Measurements from ENCODE around the gene LNP1.
A peak's percentile ranks its signal among the peaks of the same experiment; 100 is the strongest.

Gene LNP1

GRCh38 chr3:100395679-100396431 lies 5.5 kb upstream of the LNP1 start:
- H3K4me3 ChIP-seq (ENCODE audit: low read depth, low read length) = no peak overlapping the region
- no peak for DNase-seq (ENCODE audit: low read depth)

DNA sequence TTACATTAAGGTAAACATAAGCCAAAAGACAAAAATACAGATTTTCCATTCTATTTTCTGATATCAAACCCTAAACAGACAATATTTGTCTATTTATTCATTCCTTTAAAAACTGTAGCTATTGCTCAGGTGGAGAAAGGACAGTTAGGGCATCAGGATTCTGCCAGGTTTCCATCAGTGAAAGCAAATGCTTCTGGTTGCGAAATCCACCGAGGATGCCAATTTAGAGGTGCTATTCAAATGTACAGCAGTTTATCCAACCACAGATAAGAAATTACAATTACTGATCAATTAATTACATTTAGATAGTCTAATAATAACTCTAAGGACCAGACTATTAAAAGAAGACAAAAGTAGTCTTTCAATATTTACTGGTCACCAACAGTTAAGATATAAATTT lies 4.4 kb upstream of the LNP1 start:
- DNase-seq (ENCODE audit: low read depth) = no peak
- H3K4me3 ChIP-seq (ENCODE audit: low read depth, low read length) = no peak overlapping the region

GRCh38 chr3:100399341-100400071 lies 1.8 kb upstream of the LNP1 start:
- DNase-seq (ENCODE audit: low read depth) = no peak
- H3K4me3 ChIP-seq (ENCODE audit: low read depth, low read length) = peak overlapping the region; percentile 94

- peak overlapping the region; percentile 94 for H3K4me3 ChIP-seq (ENCODE audit: low read depth, low read length)
- DNase-seq (ENCODE audit: low read depth) = no peak
These were observed 940 bp upstream of the LNP1 start for GRCh38 chr3:100400419-100400779.

GRCh38 chr3:100401674-100402041 lies 319 bp downstream of the LNP1 start:
- H3K4me3 ChIP-seq (ENCODE audit: low read depth, low read length) = peak overlapping the region; percentile 94
- no peak for DNase-seq (ENCODE audit: low read depth)

DNA sequence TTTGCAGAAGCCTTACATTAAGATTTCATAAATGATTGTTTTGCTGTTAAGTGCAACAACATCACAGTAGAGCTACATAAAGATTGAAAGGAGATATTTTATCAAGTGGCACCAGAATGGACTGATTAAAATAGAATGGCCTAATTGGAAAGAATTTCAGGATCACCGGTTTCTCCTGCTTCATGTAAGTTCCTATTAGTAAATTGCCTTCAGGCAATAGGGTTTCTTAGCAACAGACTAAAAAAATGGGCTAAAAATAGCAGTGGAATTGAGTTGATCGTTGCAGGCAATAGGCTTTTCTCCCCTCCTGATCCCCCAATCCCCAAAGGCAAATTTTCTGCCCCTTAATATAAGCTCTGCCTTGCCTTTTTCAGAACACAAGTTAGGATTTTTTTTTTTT lies 917 bp downstream of the LNP1 start:
- peak overlapping the region; percentile 94 for H3K4me3 ChIP-seq (ENCODE audit: low read depth, low read length)
- DNase-seq (ENCODE audit: low read depth) = no peak

- H3K4me3 ChIP-seq (ENCODE audit: low read depth, low read length) = peak overlapping the region; percentile 94
- DNase-seq (ENCODE audit: low read depth) = no peak
These were observed 1.6 kb downstream of the LNP1 start for GRCh38 chr3:100402891-100403290.

DNA sequence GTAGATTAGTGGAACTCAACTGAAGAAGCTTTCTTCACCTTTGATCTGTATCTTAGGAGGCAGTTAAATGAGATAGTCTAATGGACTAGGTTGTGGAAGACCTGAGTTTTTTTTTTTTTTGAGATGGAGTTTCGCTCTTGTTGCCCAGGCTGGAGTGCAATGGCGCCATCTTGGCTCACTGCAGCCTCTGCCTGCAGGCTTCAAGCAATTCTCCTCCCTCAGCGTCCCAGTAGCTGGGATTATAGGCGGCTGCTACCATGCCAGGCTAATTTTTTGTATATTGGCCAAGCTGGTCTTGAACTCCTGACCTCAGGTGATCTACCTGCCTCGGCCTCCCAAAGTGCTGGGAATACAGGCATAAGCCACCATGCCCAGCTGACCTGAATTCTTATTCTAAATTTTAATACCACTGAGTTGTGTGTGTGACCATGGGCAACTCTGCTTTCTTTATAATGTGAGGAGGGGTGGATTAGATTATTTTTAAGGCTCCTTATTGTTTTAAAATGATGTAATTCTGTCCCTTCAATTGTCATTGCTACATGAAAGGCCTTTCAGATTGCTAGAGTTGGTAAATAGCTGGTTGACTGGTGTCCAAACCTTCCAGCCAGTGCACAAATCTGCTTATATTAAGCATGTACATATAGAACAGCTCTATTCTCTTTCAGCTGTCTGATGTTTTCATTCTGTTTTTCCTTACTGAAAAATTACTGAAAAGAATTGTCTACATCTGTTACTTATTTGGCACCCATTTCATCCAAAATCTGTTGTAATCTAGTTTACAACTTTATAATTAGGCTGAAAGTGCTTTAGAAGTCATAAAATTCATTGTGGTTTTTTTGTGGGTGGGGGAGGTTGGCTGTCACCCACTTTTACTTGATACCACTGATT lies 2.3 kb downstream of the LNP1 start:
- H3K4me3 ChIP-seq (ENCODE audit: low read depth, low read length) = peak overlapping the region; percentile 94
- DNase-seq (ENCODE audit: low read depth) = no peak

DNA sequence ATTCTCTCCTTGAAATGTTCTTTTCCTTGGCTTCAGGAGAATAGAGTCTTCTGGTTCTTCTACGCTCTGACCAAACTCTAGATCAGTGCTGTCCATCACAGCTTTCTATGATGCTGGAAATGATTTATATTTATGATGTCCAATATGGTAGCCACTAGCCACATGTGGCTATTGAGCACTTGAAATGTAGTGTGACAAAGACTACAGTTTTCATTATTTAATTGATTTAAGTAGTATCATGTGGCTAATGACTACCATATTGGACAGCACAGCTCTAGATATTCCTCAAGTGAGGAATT lies 2.9 kb downstream of the LNP1 start:
- no peak overlapping the region for H3K4me3 ChIP-seq (ENCODE audit: low read depth, low read length)
- no peak for DNase-seq (ENCODE audit: low read depth)

DNA sequence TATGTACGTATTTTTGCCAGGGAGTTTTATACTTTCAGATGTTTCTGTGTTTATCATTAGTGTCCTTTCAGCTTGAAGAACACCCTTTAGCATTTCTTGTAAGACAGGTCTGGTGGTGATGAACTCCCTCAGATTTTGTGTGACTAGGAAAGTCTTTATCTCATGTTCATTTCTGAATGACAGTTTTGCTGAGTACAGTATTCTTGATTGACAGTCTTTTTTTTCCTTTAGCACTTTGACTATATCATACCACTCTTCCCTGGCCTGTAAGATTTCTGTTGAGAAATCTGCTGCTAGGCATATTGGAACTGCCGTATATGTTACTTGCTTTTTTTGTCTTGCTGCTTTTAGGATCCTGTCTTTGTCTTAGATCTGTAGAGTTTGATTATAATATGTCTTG lies 5.8 kb downstream of the LNP1 start:
- no peak overlapping the region for H3K4me3 ChIP-seq (ENCODE audit: low read depth, low read length)
- DNase-seq (ENCODE audit: low read depth) = no peak

GRCh38 chr3:100407977-100408532 lies 6.7 kb downstream of the LNP1 start:
- no peak for DNase-seq (ENCODE audit: low read depth)
- no peak overlapping the region for H3K4me3 ChIP-seq (ENCODE audit: low read depth, low read length)

DNA sequence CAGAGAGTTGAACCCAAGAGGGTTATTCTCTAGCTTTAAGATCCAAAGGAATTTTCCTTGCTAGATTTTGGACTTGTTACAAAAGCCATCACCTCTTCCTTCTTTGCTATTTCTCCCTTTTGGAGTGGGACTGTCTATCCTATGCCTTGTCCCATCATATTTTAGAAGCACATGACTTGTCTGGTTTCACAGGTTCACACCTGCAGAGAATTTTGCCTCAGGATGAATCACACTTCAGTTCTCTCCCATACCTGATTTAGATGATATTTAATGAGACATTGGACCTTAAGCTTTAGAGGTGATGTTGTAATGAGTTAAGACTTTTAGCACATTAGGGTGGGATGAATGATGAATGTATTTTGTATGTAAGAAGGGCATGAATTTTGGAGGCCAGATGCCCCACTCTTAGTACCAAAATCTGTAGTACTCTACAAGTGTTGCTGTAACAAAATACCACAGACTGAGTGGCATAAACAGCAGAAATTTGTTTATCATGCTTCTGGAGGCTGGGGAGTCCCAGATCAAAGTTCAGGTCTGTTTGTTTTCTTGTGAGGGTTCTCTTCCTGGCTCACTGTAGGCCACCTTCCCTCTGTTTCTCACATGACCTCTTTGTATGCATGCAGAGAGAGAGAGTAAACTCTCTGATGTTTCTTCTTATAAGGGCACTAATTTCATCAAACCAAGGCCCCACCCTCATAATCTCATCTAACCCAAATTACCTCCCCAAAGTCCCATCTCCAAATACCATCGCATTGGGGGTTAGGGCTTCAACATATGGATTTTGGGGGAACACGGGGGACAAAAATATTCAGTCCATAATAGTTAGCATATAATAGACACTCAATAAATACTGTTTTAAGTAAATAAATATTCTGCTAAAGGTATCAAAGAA lies 10.0 kb downstream of the LNP1 start:
- DNase-seq (ENCODE audit: low read depth) = no peak
- no peak overlapping the region for H3K4me3 ChIP-seq (ENCODE audit: low read depth, low read length)

DNA sequence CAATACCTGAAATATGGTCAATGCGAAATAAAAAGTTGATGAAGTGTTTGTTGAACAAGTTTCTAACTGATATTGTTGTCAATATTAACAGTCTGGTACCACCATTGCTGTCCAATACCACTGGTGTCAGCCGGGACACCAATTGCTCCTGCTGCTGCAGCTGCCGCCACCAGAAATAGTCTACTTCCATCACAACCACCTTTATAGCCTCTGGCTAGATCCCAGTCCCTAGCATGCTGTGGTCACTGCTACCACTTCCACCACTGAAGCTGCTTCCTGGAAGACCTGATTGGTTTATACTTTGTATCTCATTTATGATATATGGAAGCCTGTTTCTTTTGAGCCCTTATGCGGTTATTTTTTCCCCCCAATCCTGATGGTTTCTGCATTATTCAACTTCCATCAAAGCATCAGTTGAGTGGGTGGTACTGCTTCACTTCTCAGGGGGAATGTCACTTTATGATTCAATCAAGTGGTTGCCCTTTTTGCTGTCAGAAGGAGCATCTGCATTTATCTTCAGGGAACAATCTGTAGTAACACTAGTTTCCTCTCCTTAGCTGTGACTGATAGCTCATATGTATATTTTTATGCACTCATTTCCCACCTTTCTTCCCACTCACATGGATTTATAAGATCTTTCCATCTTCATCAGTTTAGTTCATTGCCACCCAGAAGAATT lies 11.7 kb downstream of the LNP1 start:
- no peak for DNase-seq (ENCODE audit: low read depth)
- H3K4me3 ChIP-seq (ENCODE audit: low read depth, low read length) = no peak overlapping the region

GRCh38 chr3:100413613-100414012 lies 12.3 kb downstream of the LNP1 start:
- H3K4me3 ChIP-seq (ENCODE audit: low read depth, low read length) = no peak overlapping the region
- no peak for DNase-seq (ENCODE audit: low read depth)

DNA sequence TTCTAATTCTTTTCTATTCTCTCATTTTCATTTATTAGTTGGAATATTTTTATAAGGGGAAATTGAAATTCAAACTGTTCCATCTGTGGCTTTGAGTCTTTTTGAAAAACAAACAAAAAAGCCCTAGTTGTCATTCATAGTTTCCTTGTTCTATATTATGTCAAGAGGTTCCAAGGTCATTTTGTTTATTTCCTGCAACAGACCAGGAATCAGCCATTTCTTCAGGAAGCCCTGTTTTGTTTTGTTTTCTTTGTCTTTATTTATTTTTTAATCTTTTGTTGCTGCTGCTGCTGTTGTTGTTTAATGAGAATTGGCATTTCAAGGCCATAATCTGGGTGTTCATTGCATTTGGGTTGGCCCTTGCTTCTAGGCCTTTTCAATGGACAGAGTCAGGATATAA lies 14.8 kb downstream of the LNP1 start:
- DNase-seq (ENCODE audit: low read depth) = no peak

GRCh38 chr3:100416863-100417262 lies 15.5 kb downstream of the LNP1 start:
- no peak for DNase-seq (ENCODE audit: low read depth)
- H3K4me3 ChIP-seq (ENCODE audit: low read depth, low read length) = no peak overlapping the region

More for the DNA sequence above, 14.8 kb downstream of the LNP1 start:
- no peak overlapping the region for H3K4me3 ChIP-seq (ENCODE audit: low read depth, low read length)

DNA sequence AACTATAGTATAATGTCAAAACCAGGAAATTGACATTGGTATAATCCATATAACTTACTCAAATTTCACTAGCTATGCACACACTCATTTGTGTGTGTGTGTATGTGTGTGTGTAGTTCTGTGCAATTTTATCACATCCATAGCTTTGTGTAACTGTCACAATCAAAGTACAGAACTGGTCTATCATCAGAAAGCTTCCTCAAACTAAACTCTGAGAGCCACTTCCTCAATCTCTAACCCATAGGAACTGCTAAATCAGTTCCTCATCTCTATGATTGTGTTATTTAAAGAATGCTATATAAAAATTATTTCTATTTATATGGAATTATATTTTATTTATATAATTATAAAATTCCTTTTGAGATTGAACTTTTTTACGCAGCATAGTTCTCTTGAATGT lies 18.1 kb downstream of the LNP1 start:
- DNase-seq (ENCODE audit: low read depth) = no peak

DNA sequence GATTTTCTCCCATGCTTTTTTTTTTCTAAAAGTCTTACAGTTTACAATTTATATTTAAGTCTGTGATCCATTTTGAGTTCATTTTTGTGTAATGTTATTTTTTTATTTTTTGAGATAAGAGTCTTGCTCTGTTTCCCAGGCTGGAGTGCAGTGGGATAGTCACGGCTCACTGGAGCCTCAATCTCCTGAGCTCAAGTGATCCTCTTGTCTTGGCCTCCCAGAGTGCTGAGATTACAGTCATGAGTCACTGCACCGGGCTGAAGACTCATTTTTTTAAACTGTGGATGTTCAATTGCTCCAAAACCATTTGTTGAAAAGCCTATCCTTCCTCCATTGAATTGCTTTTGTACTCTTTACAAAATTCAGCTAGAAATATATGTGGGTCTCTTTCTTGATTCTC lies 19.5 kb downstream of the LNP1 start:
- H3K4me3 ChIP-seq (ENCODE audit: low read depth, low read length) = no peak overlapping the region
- DNase-seq (ENCODE audit: low read depth) = no peak

More for the DNA sequence above, 18.1 kb downstream of the LNP1 start:
- no peak overlapping the region for H3K4me3 ChIP-seq (ENCODE audit: low read depth, low read length)

DNA sequence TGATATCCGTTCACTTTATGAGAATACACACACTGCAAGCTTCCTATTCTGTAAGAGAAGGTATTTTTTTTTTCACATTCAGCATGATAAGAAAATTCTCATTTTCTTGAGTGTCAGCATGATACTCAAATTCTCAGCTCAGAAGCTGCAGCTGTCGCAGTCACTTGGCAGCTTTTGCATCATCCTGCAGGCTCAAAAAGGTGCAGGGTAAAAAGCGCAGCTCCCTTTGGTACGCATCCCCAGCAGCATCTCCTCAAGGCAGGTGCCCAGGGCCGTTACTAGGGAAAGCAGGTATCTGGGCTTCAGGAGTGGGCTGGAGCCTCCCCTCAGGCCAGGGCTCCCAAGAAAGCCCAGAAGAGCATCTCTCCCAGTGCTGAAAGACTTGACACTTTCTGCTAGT lies 22.3 kb downstream of the LNP1 start:
- no peak overlapping the region for H3K4me3 ChIP-seq (ENCODE audit: low read depth, low read length)
- no peak for DNase-seq (ENCODE audit: low read depth)

All from skeletal muscle cell (primary cell).